COLO668 (cell line): ENCODE results near the gene CCDC141.

Experiments used
- DNase-seq: peaks from one replicate; lab custom pipeline; 2025; ENCODE audit not compliant: unreplicated experiment; lab: John Stamatoyannopoulos, UW

Gene CCDC141

GRCh38 chr2:178799305-178799704, 250.6 kb downstream of the CCDC141 start:
- DNase-seq, result no peak

GRCh38 chr2:178796079-178796677, 253.8 kb downstream of the CCDC141 start:
- no peak for DNase-seq

- DNase-seq, result no peak
Measured at GRCh38 chr2:178787934-178788333, 262.0 kb downstream of the CCDC141 start.

- DNase-seq, result no peak
Measured at GRCh38 chr2:178787155-178787554, 262.8 kb downstream of the CCDC141 start.

DNA sequence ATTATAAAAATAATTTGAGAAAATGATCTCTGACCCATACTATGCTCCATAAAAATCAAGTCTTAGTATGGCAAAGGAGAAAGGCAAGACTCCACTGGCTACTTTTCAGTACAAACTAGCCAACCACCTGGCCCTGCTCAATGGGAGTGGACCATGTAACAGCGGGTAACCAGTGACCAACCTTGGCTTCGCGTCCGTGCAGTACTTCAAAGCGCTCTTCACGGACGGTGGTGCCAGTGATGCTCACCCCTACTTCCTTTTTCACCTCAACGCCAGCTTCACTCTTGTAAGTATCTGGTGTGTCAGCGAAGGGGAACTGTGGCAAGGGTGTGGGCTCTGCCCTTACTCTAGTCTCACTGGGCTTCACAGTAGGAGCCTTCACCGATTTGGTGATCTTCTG, 266.0 kb downstream of the CCDC141 start:
- DNase-seq, result no peak

DNA sequence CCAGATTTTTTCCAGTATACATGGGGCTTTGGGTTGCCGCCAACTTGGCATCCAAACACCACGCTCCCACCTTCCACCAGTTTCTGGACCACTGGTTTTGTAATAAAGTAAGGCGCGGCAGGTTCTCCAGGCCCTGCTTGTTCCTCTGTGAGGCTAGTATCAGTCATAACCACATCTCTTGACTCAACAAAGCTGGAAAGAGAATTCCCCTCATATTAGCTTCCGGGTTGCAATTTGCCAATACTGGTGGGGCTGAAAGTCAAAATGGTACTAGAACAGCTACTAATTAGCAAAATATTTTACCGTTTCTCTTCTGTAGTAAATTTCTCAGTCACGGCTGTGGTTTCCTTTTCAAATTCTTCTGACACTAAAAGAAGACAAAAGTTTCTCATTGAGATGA, 267.7 kb downstream of the CCDC141 start:
- DNase-seq, result no peak
